Erythroblast (primary cell): ENCODE results near the gene ESR1.

Source experiments
- GATA1 ChIP-seq: IDR thresholded peaks from 2 replicates; pipeline ENCODE4 v1.6.1; 2011; ENCODE audit warnings: low read depth, mild to moderate bottlenecking, control low read depth, low read length, moderate library complexity
- POLR2A ChIP-seq: IDR thresholded peaks from 2 replicates; pipeline ENCODE4 v1.6.1; 2011; ENCODE audit warnings: mild to moderate bottlenecking, low read length

DNA sequence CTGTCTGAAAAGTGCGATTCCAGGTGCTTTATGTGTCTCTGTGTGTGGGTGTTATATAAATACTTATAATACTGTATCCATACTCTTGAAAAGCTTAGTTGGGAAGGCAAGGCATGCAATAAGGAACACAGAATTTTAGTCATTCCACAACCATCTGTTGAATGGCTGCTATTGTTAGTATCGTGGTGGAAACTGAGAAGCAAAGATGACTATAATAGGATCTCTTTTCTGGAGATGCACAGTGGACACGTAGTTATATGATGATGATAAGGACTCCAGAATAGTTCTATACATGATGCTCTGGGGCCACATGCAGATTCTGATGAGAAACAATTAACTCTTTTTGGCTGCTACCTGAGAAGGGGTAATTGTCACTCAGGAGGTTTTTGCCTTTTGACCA lies 25.2 kb downstream of the ESR1 start:
- no peak for TF ChIP-seq POLR2A
- TF ChIP-seq GATA1: no peak
